WERI-Rb-1 (cell line): ENCODE results near the gene EFCAB11.
A peak's percentile ranks its signal among the peaks of the same experiment; 100 is the strongest.

Source experiments
- DNase-seq: peaks from one replicate; pipeline ENCODE4 v3.0.0-alpha.2; 2020
- H3K27ac ChIP-seq: fragments of 250-450 bp; sonication (Bioruptor Pico); 2 replicates; pipeline ENCODE4 v1.5.1; 2020; ENCODE audit warnings: mild to moderate bottlenecking, moderate library complexity
- H3K27me3 ChIP-seq: fragments of 250-450 bp; sonication (Bioruptor Pico); 2 replicates; pipeline ENCODE4 v1.5.1; 2021; ENCODE audit warnings: mild to moderate bottlenecking, low read depth, moderate library complexity; ENCODE audit not compliant: insufficient read depth, severe bottlenecking
- H3K36me3 ChIP-seq: fragments of 250-450 bp; sonication (Bioruptor Pico); 2 replicates; pipeline ENCODE4 v1.5.1; 2020; ENCODE audit warnings: mild to moderate bottlenecking, moderate library complexity
- H3K4me3 ChIP-seq: 2 replicates; pipeline ENCODE4 v1.5.1; 2011; ENCODE audit warnings: low read depth, mild to moderate bottlenecking, control low read depth, low read length
- H3K9me3 ChIP-seq: fragments of 250-450 bp; sonication (Bioruptor Pico); 2 replicates; pipeline ENCODE4 v1.5.1; 2021; ENCODE audit warnings: mild to moderate bottlenecking, moderate library complexity; ENCODE audit not compliant: severe bottlenecking
- TF ChIP-seq, protein P1 (sequence below): IDR thresholded peaks from 2 replicates; pipeline ENCODE4 v1.5.1; 2011; ENCODE audit warnings: low read depth, mild to moderate bottlenecking, control low read depth, inconsistent platforms, low read length

EFCAB11 gene

DNA sequence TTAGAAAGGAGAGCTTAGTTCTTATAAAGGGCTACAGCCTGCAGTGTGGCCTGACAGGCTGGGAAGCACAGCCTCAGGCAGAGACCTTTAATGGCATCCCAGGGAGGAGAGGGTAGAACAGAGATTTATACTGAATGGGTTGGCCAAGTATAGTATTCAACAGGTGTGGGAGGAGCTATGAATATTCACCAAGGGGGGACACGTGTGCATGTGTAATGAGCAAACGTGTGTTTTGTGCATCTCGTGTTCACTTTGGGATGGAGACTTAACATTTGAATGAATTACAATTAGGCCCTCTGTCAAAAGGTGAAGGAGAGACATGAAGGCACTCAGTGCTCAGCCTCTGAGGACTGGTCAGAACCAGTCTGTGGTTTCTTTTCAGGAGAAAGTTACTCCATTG lies 6.4 kb upstream of the EFCAB11 start:
- TF ChIP-seq, protein P1, sequence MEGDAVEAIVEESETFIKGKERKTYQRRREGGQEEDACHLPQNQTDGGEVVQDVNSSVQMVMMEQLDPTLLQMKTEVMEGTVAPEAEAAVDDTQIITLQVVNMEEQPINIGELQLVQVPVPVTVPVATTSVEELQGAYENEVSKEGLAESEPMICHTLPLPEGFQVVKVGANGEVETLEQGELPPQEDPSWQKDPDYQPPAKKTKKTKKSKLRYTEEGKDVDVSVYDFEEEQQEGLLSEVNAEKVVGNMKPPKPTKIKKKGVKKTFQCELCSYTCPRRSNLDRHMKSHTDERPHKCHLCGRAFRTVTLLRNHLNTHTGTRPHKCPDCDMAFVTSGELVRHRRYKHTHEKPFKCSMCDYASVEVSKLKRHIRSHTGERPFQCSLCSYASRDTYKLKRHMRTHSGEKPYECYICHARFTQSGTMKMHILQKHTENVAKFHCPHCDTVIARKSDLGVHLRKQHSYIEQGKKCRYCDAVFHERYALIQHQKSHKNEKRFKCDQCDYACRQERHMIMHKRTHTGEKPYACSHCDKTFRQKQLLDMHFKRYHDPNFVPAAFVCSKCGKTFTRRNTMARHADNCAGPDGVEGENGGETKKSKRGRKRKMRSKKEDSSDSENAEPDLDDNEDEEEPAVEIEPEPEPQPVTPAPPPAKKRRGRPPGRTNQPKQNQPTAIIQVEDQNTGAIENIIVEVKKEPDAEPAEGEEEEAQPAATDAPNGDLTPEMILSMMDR: no peak
- Histone ChIP-seq H3K27me3 (no peaks in the 10 kb centered on the region), H3K27ac (no peak overlapping the region), H3K4me3 (no peak overlapping the region), H3K36me3 (peaks cover 28% of the 10 kb centered on the region), H3K9me3 (no peaks in the 10 kb centered on the region)
- DNase-seq: no peak

DNA sequence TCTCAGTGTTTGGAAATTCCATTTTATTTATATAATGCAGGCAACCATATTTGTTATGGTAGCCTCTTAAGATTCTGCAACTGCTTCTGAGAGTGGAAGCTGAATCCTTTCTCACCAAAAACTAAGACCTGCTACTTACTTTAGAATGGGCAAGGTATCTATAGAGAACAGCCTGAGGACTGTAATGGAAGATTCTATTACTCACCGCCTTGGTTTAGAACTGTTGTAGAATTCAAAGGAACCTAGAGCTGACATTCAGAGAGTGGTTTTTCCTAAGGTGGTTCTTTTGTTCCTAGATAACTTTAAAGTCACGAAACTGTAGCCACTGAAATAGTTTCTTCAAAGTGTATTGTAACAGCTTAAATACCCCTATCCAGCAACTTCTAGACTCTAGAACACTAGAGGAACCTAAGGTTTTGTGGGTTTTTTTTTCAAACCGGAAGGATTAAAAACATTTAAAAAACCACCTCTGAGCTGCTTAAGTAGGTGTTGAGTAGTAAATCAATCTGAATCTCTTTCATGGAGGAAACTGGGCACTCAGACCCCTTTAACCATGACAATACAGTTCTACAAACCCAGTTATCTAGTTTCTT lies 5.4 kb upstream of the EFCAB11 start:
- DNase-seq: no peak

GRCh38 chr14:89958966-89959365 lies 4.4 kb upstream of the EFCAB11 start:
- no peak overlapping the region for H3K27ac ChIP-seq
- no peak for DNase-seq
- TF ChIP-seq, protein P1: no peak

More for the DNA sequence above, 5.4 kb upstream of the EFCAB11 start:
- Histone ChIP-seq H3K36me3 (peaks cover 28% of the 10 kb centered on the region), H3K27ac (no peak overlapping the region), H3K4me3 (no peak overlapping the region), H3K27me3 (no peaks in the 10 kb centered on the region), H3K9me3 (no peaks in the 10 kb centered on the region)
- TF ChIP-seq, protein P1: no peak

GRCh38 chr14:89957791-89958190 lies 3.3 kb upstream of the EFCAB11 start:
- TF ChIP-seq, protein P1: no peak
- peaks cover 14% of the 10 kb centered on the region for H3K36me3 ChIP-seq

More at GRCh38 chr14:89958966-89959365, 4.4 kb upstream of the EFCAB11 start:
- H3K36me3 ChIP-seq: peaks cover 26% of the 10 kb centered on the region
- H3K4me3 ChIP-seq: no peak overlapping the region
- no peaks in the 10 kb centered on the region for H3K27me3 ChIP-seq
- H3K9me3 ChIP-seq: no peaks in the 10 kb centered on the region

DNA sequence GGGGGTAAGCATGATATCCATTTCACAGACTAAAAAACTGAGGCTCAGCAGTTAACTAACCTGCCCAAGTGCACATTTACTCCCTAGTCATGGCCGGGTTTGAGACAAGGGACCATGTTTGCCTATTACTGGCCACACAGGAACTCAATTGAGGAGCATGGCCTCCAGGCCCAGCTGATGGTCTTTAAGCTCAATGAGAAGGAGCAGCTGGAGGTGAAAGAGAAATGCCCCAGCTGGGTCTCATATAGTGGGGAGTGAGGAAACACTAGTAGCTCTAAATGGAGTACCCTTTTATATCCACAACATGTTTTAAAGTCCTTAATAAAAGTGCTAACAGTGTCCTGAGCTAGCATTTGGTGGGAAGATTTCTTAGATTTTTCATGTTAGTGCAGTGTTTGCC lies 2.8 kb upstream of the EFCAB11 start:
- peaks cover 14% of the 10 kb centered on the region for H3K36me3 ChIP-seq
- H3K27ac ChIP-seq: no peak overlapping the region
- no peaks in the 10 kb centered on the region for H3K9me3 ChIP-seq
- TF ChIP-seq, protein P1: no peak
- DNase-seq: no peak
- H3K4me3 ChIP-seq: no peak overlapping the region
- H3K27me3 ChIP-seq: no peaks in the 10 kb centered on the region

More at GRCh38 chr14:89957791-89958190, 3.3 kb upstream of the EFCAB11 start:
- no peaks in the 10 kb centered on the region for H3K9me3 ChIP-seq
- H3K4me3 ChIP-seq: no peak overlapping the region
- DNase-seq: no peak
- no peaks in the 10 kb centered on the region for H3K27me3 ChIP-seq
- H3K27ac ChIP-seq: no peak overlapping the region

GRCh38 chr14:89956661-89957009 lies 2.1 kb upstream of the EFCAB11 start:
- Histone ChIP-seq H3K4me3 (peak overlapping the region; percentile 90), H3K27me3 (no peaks in the 10 kb centered on the region), H3K36me3 (peaks cover 14% of the 10 kb centered on the region), H3K9me3 (no peaks in the 10 kb centered on the region), H3K27ac (peak overlapping the region; percentile 87)
- TF ChIP-seq, protein P1: no peak
- DNase-seq: no peak
